GM12892 (cell line): ENCODE measurements around the gene KCNAB1.

ENCODE experiments used
- POLR2A ChIP-seq: IDR thresholded peaks from 2 replicates; pipeline ENCODE4 v1.6.1; 2011; ENCODE audit warnings: low read depth, low read length, control low read depth
- POLR2AphosphoS5 ChIP-seq: IDR thresholded peaks from 2 replicates; pipeline ENCODE4 v1.6.1; 2011; ENCODE audit warnings: low read depth, low read length, control low read depth
- TAF1 ChIP-seq: IDR thresholded peaks from 2 replicates; pipeline ENCODE4 v1.6.1; 2011; ENCODE audit warnings: low read depth, mild to moderate bottlenecking, control low read depth, low read length, borderline replicate concordance

GRCh38 chr3:156240642-156241041, 120.3 kb downstream of the KCNAB1 start:
- TF ChIP-seq POLR2A (no peak), TAF1 (no peak), POLR2AphosphoS5 (no peak)
